GM18519 (cell line): ENCODE data around the gene COPA.

Experiments used
- ATAC-seq: cut with Tn5 transposase; IDR thresholded peaks from one replicate; pipeline ENCODE4 v1.9.1; 2021; ENCODE audit warnings: mild to moderate bottlenecking, moderate library complexity; ENCODE audit not compliant: unreplicated experiment, low FRiP score

COPA gene

DNA sequence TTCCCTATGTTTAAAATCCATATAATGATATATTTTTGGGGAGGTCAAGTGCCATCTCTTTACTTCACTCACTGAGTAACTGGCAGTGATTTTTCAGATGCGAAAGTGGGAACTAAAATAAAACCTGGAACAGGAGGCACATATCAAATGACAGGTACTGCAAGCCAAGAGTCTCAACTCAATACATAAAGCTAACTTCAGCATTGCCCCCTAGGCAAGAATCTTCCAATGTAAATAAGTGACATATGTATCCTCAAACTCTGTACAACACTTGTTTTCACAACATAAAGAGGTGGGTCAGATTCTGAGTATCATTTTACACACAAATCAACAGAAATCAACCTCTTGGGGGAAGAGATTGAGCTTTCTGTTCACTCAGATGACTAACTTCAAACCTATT, 98.8 kb downstream of the COPA start:
- no peak for ATAC-seq

DNA sequence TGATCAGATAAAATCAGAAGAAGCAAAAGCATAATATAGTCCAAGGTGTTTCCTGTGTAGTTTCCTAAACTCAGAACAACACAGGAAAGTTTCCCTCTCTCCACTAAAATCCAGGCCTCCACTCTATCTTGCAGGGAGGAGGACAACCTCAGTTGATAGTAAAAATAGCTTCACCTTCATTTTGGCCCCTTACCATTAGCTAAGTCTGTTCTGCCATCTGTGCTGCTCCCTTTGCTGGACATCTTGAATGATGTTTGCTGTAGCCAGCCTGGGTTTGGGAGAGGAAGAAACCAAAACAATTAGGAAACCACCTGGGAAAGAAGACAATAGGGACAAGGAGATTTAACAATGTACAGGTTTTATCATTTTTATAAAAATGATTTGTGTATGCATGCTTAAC, 99.3 kb downstream of the COPA start:
- no peak for ATAC-seq

GRCh38 chr1:160239582-160240299, 103.3 kb downstream of the COPA start:
- no peak for ATAC-seq
